CD4-positive, alpha-beta T cell treated with Interleukin-12 subunit alpha and Interleukin-12 subunit beta, for 1 hour (primary cell): ENCODE results near the gene PTX4.
"Not testable (repeated sequence)": the region's sequence is repeated elsewhere in the genome, so short reads cannot be mapped to it uniquely, and the experiment has no call there.

Source experiments
- DNase-seq: peaks from one replicate; pipeline ENCODE4 v3.0.0-alpha.2; 2020

The PTX4 gene

GRCh38 chr16:1478937-1479336 lies 9.8 kb downstream of the PTX4 start:
- not testable (repeated sequence) for DNase-seq

GRCh38 chr16:1477033-1477432 lies 11.7 kb downstream of the PTX4 start:
- no peak for DNase-seq

GRCh38 chr16:1475552-1476114 lies 13.1 kb downstream of the PTX4 start:
- DNase-seq, result no peak

- peak; percentile 87 for DNase-seq
Measured at GRCh38 chr16:1474796-1475551, 13.8 kb downstream of the PTX4 start, which contains the start of gene CLCN7. CLCN7 (minus strand) TSS chr16:1475028; CDS start chr16:1474974, 54 bp downstream.

- DNase-seq, result no peak
Measured at GRCh38 chr16:1474082-1474795, 14.5 kb downstream of the PTX4 start.

GRCh38 chr16:1472974-1473373 lies 15.8 kb downstream of the PTX4 start:
- DNase-seq, result no peak

- no peak for DNase-seq
Measured at GRCh38 chr16:1471569-1472194, 17.1 kb downstream of the PTX4 start.

GRCh38 chr16:1470481-1471251 lies 18.1 kb downstream of the PTX4 start:
- no peak for DNase-seq

GRCh38 chr16:1469693-1470201 lies 19.0 kb downstream of the PTX4 start:
- no peak for DNase-seq

GRCh38 chr16:1469141-1469540 lies 19.6 kb downstream of the PTX4 start:
- not testable (repeated sequence) for DNase-seq

GRCh38 chr16:1468426-1468810 lies 20.3 kb downstream of the PTX4 start:
- no peak for DNase-seq

- DNase-seq, result no peak
Measured at GRCh38 chr16:1466968-1467521, 21.7 kb downstream of the PTX4 start.

GRCh38 chr16:1466054-1466453 lies 22.7 kb downstream of the PTX4 start:
- no peak for DNase-seq

- no peak for DNase-seq
Measured at GRCh38 chr16:1465567-1465915, 23.2 kb downstream of the PTX4 start.

- DNase-seq, result no peak
Measured at GRCh38 chr16:1464894-1465566, 23.7 kb downstream of the PTX4 start.

GRCh38 chr16:1464196-1464893 lies 24.4 kb downstream of the PTX4 start:
- DNase-seq, result no peak

GRCh38 chr16:1461146-1461545 lies 27.6 kb downstream of the PTX4 start:
- no peak for DNase-seq

GRCh38 chr16:1460602-1461138 lies 28.1 kb downstream of the PTX4 start:
- no peak for DNase-seq

GRCh38 chr16:1459967-1460366 lies 28.8 kb downstream of the PTX4 start:
- no peak for DNase-seq

- DNase-seq, result no peak
Measured at GRCh38 chr16:1458977-1459341, 29.8 kb downstream of the PTX4 start.
